Tibial nerve (tissue), 4 donors: Measurements from ENCODE around the gene TAOK1. TPM values are rescaled to one million over a fixed set of nuclear protein-coding genes. Genes with fewer than 3 reads are reported as not detected.

Experiments used
- DNase-seq, 2 donors: peaks; one replicate each; pipeline ENCODE4 v3.0.0-alpha.2; 2019; ENCODE audit warnings: low spot score in 2 of 2
- H3K27ac ChIP-seq, 4 donors: fragments of 200-600 bp; sonication (generic) in 3 of 4; one replicate each; pipeline ENCODE4 v1.5.1; 2017 to 2019; ENCODE audit warnings: mild to moderate bottlenecking in 1 of 4
- H3K27me3 ChIP-seq, 2 donors: fragments of 200-600 bp; sonication (generic) in 1 of 2; one replicate each; pipeline versions ENCODE4 v1.5.1 to v1.6.0; 2017 to 2019
- H3K36me3 ChIP-seq, 3 donors: fragments of 200-600 bp; sonication (generic); one replicate each; pipeline ENCODE4 v1.5.1; 2018 to 2019
- H3K4me1 ChIP-seq, 4 donors: fragments of 200-600 bp; sonication (generic) in 3 of 4; one replicate each; pipeline ENCODE4 v1.5.1; 2017 to 2019
- H3K4me3 ChIP-seq, 4 donors: fragments of 200-600 bp; sonication (generic) in 3 of 4; one replicate each; pipeline ENCODE4 v1.5.1; 2017 to 2019; ENCODE audit warnings: mild to moderate bottlenecking in 1 of 4, moderate library complexity in 1 of 4
- H3K9me3 ChIP-seq, 4 donors: fragments of 200-600 bp; sonication (generic) in 3 of 4; one replicate each; pipeline ENCODE4 v1.5.1; 2017 to 2019
- CTCF ChIP-seq, 5 experiments: fragments of 200-600 bp in 3 of 5; fragments of 450-650 bp in 2 of 5; sonication (generic) in 3 of 5; IDR thresholded peaks; one replicate each; pipeline ENCODE4 v1.5.1; 2016 to 2019; ENCODE audit warnings: antibody characterized with exemption in 5 of 5, mild to moderate bottlenecking in 3 of 5, moderate library complexity in 2 of 5
- EP300 ChIP-seq, 2 donors: sonication (generic); formaldehyde crosslinking; IDR thresholded peaks; one replicate each; pipeline ENCODE4 v1.6.1; 2017; ENCODE audit warnings: antibody characterized with exemption in 2 of 2, mild to moderate bottlenecking in 1 of 2
- POLR2A ChIP-seq, 2 donors: fragments of 450-650 bp; IDR thresholded peaks; one replicate each; pipeline ENCODE4 v1.6.1; 2017; ENCODE audit warnings: antibody characterized with exemption in 2 of 2, mild to moderate bottlenecking in 2 of 2, moderate library complexity in 2 of 2
- WGBS, 2 donors: methylation state at CpG; one replicate each; pipeline ENCODE4 v1.1.5; 2018; 5-methylcytosine and 5-hydroxymethylcytosine counted together
- total RNA-seq, 4 donors: library from RNA; depleted of rRNA; stranded (reverse); fragments of >200 nt; gene quantifications; one replicate each; pipeline ENCODE4 v1.1.0, GENCODE V29; 2016

Gene TAOK1
- total RNA-seq, 4 donors from 2014 or later = 63.0 to 86.1 (median 73.7) TPM

GRCh38 chr17:29363716-29364115 is 26.4 kb upstream of the TAOK1 start:
- no peak overlapping the region for H3K4me3 ChIP-seq
- no peak for TF ChIP-seq EP300 (IDR thresholded peaks at IDR 0.05)
- no peak for TF ChIP-seq POLR2A (IDR thresholded peaks at IDR 0.05)
- no peak for TF ChIP-seq CTCF (IDR thresholded peaks at IDR 0.05)
- WGBS, 2 donors = 70 to 71% methylated on average over 2 of the region's 2 CpGs
- no peak for DNase-seq
- H3K9me3 ChIP-seq = no peaks in the 10 kb centered on the region
- no peaks in the 10 kb centered on the region for H3K27me3 ChIP-seq
- H3K27ac ChIP-seq = no peak overlapping the region
- no peaks in the 10 kb centered on the region for H3K4me1 ChIP-seq
- H3K36me3 ChIP-seq = no peaks in the 10 kb centered on the region

DNA sequence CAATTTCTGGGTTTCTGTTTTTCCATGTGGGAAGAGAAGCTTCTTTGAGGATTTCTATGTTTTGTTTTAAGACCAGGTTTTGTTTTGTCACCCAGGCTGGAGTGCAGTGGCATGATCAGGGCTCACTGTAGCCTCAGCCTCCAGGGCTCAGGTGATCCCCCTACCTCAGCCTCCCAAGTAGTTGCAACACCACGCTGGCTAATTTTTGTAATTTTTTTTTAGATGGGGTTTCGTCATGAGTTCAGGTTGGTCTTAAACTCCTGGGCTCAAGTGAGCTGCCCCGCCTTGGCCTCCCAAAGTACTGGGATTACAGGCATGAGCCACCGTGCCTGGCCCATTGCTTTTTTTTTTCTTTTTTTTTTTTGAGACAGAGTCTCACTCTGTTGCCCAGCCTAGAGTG is 25.5 kb upstream of the TAOK1 start:
- Histone ChIP-seq H3K4me3 (no peak overlapping the region), H3K36me3 (no peaks in the 10 kb centered on the region), H3K27ac (no peak overlapping the region), H3K9me3 (no peaks in the 10 kb centered on the region), H3K4me1 (peaks cover 0 to 2% (median 0%) of the 10 kb centered on the region in 4 donors), H3K27me3 (no peaks in the 10 kb centered on the region)
- no peak for DNase-seq
- WGBS, 2 donors = 89 to 90% methylated on average over 4 of the region's 4 CpGs
- no peak for TF ChIP-seq CTCF (IDR thresholded peaks at IDR 0.05)
- no peak for TF ChIP-seq POLR2A (IDR thresholded peaks at IDR 0.05)
- no peak for TF ChIP-seq EP300 (IDR thresholded peaks at IDR 0.05)

- no peak for DNase-seq
- TF ChIP-seq CTCF (IDR thresholded peaks at IDR 0.05) = no peak
- TF ChIP-seq POLR2A (IDR thresholded peaks at IDR 0.05) = no peak
- TF ChIP-seq EP300 (IDR thresholded peaks at IDR 0.05) = no peak
- H3K4me3 ChIP-seq = no peak overlapping the region
- no peak overlapping the region for H3K27ac ChIP-seq
- H3K9me3 ChIP-seq = no peaks in the 10 kb centered on the region
- no peaks in the 10 kb centered on the region for H3K36me3 ChIP-seq
- peaks cover 0 to 6% (median 0%) of the 10 kb centered on the region in 4 donors for H3K4me1 ChIP-seq
- H3K27me3 ChIP-seq = no peaks in the 10 kb centered on the region
Observed at GRCh38 chr17:29368161-29368560, 22.0 kb upstream of the TAOK1 start.

DNA sequence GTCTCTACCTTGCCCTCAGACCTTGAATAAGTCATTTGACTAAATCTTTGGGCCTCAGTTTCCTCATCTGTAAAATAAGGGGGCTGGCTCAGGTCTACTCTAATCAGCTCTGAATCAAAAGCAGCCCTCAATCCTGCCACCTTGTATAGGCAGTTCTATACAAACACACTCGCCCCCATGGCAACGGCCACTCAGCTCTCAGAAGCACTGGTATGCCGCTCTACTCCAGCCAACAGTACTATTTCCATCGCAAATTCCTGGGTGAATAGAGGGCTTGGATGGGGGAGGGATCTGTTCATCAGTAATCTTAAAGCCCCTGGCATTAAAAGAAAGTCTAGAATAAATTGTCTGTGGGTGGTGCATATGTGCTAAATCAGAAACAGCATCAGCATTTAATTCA is 21.2 kb upstream of the TAOK1 start:
- Histone ChIP-seq H3K27me3 (no peaks in the 10 kb centered on the region), H3K27ac (no peak overlapping the region), H3K9me3 (no peaks in the 10 kb centered on the region), H3K4me1 (peaks cover 0 to 6% (median 0%) of the 10 kb centered on the region in 4 donors), H3K36me3 (no peaks in the 10 kb centered on the region), H3K4me3 (no peak overlapping the region)
- TF ChIP-seq EP300 (IDR thresholded peaks at IDR 0.05) (no peak), POLR2A (IDR thresholded peaks at IDR 0.05) (no peak), CTCF (IDR thresholded peaks at IDR 0.05) (no peak)
- no peak for DNase-seq
- 47 to 52% methylated on average over 4 of the region's 4 CpGs for WGBS, 2 donors

GRCh38 chr17:29369831-29370735 is 20.1 kb upstream of the TAOK1 start:
- WGBS, 2 donors = 13 to 20% methylated on average over 7 of the region's 7 CpGs
- no peaks in the 10 kb centered on the region for H3K36me3 ChIP-seq
- DNase-seq = peak in 1 of 2 donors; percentile 60
- peak; percentile 57 to 88 (median 76) for TF ChIP-seq CTCF (IDR thresholded peaks at IDR 0.05)
- TF ChIP-seq POLR2A (IDR thresholded peaks at IDR 0.05) = no peak
- peak in 1 of 2 donors; percentile 44 for TF ChIP-seq EP300 (IDR thresholded peaks at IDR 0.05)
- peak overlapping the region in 3 of 4 donors; percentile 1 to 54 (median 51) for H3K27ac ChIP-seq
- no peaks in the 10 kb centered on the region for H3K27me3 ChIP-seq
- H3K9me3 ChIP-seq = no peaks in the 10 kb centered on the region
- H3K4me1 ChIP-seq = peaks cover 0 to 6% (median 0%) of the 10 kb centered on the region in 4 donors
- H3K4me3 ChIP-seq = no peak overlapping the region
